HG03457 (cell line): ENCODE measurements around the gene CBLN3.
A peak's percentile ranks its signal among the peaks of the same experiment; 100 is the strongest.

Experiments used
- ATAC-seq: cut with Tn5 transposase; IDR thresholded peaks from one replicate; pipeline ENCODE4 v1.9.1; 2021; ENCODE audit warnings: moderate number of reproducible peaks; ENCODE audit not compliant: unreplicated experiment

CBLN3 gene

DNA sequence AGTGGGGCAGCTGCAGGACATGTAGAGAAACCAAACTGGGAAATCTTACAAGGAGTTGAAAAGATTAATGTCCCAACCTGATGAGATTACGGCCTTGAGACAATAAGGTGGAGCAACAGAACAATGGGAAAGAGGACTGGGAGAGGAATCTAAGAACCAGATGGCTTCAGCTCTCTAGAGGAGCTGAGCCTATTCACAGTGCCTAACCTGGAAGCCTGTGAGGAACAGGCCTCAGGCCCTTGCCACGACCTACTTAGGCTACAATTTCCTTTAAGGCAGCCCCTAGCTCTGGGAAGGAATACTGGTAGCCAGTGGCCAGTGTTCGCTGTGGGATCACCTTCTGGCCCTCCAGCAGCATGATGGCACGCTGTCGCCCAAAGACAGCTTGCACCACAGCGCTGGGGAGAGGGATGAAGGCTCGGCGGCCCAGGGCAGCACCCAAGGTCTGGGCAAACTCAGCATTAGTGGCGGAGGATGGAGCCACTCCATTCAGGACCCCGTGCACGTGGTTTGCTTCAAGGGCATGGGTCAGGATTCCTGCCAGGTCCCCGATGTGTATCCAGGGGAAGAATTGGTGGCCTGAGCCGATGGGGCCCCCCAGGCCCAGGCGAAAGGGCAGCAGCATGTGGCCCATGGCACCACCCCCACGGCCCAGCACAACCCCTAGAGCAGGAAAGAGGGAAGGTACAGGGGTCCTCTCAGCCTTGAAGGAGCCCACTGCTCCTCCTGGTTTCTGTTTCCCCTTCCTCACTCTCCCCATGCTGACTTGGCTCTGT is 10.6 kb upstream of the CBLN3 start:
- no peak for ATAC-seq

DNA sequence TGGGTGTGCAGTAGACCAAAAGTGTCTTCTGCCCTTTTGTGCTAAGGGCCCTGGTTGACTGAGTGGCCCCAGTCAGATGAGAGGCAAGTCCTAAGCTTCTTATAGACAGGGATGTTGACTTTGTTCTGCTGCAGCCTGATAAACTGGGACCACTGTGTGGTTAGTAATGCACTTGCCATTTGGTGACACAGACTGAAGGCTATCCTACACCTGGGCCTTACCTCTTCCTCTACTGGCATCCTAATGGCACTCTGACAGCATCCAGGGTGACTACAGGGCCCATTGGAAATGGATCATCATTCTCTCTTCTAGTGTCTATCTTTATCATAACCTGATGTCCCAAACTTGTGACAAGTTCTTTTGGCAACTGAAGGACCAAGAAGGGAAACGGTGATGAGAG is 9.8 kb upstream of the CBLN3 start:
- ATAC-seq = no peak

DNA sequence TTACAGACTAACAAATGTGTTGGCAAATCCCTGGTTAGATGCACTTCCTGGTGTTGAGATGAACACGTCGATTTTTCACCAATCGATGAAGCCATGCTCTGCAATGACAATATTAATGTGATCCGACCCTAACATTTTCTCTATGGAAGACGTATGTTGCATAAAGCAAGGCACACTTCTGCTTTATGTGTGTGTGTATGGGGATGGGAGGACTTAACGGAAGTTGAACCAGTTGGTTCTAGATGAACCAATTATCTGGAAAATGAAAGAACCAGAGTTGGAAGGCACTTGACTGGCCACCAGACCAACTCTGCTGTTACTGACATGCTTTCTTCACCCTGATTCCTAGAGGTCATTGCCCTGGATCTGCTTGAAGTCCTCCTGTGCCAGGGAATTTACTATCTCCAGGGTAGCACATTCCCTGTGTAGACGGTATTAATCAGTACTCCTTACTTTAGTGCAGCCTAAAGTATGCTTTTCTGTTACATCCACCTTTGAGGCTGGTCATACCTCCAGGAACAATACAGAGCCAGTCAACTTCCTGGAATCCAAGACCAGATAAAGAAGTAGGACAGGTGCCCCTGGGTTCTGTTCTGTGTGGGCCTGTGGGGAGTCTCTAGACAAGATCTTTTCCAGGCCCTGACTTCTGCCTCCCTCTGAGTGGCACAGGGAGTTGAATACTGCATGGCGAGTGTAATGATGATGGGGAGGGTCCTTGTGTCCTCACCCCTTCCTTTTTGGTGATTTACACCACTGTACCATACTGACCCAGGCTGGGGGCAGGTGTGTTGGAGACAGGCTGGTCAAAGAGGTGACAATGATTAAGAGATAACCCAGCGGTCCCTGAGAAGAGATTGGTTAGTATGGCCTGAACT is 9.0 kb upstream of the CBLN3 start:
- no peak for ATAC-seq

DNA sequence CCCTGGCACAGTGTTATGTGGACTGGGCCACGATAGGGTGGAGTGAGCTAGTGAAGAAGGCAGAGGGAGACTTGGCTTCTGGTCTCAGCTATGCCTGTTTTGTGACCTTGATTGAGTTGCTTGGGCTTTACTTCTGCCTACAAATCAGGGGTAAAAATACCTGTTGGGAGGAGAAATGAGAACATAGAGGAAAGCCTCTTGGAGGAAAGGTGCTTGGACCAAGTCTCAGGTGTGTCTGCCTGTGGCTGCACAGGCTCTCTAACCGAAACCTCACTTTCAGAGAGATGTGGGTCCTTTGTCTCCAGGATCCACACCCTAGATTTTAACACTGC is 8.2 kb upstream of the CBLN3 start:
- no peak for ATAC-seq

DNA sequence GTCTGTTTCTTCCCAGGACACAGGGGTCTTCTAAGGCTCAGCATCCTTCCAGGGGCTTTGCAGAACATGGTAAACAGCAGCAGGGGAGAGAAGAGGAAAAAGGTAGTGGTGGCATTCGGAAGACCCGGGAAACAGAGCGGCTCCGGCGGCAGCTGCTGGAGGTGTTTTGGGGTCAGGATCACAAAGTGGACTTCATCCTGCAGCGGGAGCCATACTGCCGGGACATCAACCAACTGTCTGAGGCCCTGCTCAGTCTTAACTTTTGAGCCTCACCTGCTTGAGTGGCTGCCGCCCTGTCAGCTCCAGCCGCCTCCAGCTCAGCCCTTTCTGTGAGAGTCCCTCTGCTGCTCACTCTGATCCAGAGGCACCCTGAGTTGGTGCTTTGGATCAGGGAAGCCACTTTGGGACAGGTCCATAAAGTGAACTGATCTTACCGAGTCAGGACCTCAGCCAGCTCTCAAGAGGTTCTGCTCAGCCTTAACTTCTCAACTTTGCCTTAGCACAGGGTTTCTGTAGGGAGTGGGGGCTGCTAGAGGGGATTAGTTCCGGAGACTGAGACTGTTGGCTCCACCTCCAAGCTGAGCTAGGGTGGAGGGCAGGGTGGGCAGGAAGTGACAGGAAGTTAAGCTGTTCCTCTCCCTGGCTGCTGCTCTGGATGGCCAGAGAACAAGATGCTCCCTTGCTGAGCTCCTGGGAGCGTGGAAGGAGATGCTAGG is 7.7 kb upstream of the CBLN3 start:
- no peak for ATAC-seq

DNA sequence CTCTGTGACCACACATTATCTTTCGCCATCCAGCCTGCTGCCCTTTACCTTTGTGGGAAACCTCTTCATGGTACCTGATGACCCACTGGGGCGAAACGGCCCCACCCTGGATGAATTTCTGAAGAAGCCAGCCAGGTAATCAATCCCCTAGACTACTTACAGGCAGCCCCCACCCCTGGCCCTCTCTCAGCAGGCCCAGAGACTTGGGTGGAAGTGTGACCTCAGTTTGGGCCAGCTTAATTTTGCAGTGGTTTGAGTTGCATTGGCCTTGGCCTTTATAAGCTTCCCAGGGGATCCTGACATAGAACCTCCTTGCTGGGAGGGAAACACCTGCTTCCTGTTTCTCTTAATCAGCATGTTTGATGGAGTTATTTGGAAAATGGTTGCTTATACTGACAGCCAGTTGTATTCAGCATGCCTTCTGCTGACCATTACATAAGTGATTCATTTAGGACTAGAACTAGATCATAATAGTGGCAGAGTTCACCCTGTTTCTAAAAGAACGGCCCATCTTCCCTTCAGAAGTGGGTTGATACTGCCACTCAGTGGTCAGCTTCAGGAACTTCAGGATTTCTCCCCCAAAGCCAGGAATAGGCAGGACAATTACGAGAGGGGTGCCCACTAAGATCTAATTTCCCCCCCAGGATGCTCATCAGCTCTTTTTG is 7.0 kb upstream of the CBLN3 start:
- no peak for ATAC-seq

DNA sequence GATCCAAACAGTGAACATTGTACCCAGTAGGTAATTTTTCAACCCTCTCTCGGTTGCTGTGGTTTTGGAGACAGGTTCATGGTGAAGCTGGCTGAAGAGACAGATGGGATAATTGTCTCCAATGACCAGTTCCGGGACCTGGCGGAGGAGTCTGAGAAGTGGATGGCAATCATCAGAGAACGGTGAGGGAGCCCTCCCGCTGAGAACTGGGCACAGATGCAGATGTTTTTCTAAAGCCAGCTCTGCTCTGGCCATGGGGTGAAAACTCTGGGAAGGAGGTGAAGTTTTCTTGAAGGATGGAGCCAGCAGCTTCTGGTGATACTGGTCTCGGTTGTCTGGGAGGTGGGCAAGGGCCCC is 6.5 kb upstream of the CBLN3 start:
- no peak for ATAC-seq

DNA sequence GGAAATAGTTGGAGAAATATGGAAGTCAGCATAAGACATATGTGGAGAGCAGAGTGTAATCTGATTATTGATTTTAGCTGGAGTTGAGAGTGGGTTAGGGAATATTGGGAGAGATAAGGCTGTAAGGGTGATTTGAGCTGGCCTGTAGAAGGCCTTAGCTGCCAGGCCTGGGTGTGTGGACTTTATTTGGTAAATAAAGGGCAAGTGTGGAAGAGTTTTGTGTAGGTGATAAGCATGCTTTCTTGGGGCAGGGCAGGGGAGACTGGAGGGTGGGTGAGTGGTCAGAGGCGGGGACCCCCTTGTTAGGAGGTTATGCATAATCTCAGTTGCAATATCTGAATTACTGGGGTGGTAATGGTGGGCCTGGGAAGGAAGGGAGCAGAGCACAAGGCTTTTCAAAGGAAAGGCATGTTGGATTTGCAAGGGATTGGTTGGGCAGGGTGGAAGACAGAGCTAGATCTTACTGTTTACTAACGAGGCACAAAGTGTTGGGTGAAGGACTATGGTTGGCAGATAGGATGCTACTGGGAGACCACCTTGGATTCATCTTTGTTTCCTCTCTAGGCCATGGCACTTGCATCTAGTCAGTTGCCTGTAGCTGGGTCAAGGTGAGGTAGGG is 5.8 kb upstream of the CBLN3 start:
- ATAC-seq = no peak

DNA sequence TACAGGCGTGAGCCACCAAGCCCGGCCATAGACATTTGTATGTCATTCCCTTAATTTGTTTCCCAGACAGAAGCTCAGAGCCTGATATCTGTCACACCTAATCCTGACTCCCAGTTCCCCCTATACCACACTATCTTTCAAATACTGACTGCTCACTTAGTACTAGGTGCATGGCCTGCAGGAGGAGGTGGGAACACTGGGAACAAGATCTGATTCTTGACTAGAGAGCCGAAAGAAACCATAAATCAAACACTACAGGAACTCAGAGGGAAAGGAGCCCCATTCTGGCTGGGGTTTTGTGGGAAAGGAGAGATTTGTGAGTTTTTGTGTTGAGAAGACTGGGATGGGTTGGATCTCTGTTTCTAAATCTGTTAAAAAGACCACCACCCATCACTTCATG is 5.2 kb upstream of the CBLN3 start:
- no peak for ATAC-seq

DNA sequence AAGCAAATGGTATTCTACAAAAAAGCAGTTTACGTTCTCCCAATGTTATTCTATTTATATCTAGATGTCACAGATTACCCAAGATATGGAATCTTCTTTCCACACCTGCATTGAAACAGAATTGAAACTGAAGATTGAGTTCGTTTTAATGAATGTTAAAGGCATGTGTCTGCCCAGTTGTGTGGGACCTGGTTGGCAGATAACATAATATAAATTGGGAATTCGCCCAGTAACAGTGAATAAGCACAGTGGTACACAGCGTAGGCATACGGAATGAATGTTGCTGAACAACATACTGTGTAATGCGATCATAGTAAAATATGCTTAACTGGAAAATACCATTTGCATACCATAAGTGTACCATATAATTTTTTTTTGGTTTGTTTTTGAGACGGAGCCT is 4.6 kb upstream of the CBLN3 start:
- ATAC-seq = no peak

DNA sequence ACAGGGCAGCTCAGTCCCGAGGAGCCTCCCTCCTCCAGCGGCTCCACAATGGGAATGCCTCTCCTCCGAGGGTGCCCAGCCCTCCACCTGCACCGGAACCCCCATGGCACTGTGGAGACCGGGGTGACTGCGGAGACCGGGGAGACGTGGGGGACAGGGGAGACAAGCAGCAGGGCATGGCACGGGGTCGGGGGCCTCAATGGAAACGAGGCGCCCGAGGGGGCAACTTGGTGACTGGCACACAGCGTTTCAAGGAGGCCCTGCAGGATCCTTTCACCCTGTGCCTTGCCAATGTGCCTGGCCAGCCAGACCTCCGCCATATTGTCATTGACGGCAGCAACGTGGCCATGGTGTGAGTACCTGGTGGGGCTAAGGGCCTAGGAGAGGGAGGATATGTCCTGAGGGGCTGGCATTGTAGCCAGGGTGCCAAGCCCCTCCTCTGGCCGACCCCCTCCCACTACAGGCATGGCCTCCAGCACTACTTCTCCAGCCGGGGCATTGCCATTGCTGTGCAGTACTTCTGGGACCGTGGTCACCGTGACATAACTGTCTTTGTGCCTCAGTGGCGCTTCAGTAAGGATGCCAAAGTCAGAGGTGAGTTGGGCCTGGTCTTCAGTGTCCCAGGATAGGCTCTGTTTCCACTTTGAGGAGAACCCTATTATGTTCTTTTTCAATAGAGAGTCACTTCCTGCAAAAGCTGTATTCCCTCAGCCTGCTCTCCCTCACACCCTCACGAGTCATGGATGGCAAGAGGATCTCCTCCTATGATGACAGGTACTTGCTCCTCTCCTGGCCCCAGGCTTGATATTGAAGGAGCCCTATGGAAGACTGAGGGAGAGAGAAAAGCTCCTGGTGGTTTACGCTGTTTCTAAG is 3.0 kb upstream of the CBLN3 start:
- ATAC-seq = no peak

DNA sequence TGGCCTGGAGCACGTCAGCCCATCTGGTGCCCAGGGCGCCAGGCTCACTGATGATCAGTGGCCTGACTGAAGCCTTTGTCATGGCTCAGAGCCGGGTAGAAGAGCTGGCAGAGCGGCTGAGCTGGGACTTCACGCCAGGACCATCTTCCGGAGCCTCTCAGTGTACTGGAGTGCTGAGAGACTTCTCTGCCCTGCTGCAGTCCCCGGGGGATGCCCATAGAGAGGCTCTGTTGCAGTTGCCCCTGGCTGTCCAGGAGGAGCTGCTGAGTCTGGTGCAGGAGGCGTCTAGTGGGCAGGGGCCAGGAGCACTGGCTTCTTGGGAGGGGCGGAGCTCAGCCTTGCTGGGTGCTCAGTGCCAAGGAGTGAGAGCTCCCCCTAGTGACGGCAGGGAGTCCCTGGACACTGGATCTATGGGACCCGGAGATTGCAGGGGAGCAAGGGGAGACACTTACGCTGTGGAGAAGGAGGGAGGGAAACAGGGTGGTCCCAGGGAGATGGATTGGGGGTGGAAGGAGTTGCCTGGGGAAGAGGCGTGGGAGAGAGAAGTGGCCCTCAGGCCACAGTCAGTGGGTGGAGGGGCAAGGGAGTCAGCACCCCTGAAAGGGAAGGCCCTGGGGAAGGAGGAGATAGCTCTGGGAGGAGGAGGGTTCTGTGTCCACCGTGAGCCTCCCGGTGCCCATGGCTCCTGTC is 2.2 kb upstream of the CBLN3 start:
- peak; percentile 46 for ATAC-seq

DNA sequence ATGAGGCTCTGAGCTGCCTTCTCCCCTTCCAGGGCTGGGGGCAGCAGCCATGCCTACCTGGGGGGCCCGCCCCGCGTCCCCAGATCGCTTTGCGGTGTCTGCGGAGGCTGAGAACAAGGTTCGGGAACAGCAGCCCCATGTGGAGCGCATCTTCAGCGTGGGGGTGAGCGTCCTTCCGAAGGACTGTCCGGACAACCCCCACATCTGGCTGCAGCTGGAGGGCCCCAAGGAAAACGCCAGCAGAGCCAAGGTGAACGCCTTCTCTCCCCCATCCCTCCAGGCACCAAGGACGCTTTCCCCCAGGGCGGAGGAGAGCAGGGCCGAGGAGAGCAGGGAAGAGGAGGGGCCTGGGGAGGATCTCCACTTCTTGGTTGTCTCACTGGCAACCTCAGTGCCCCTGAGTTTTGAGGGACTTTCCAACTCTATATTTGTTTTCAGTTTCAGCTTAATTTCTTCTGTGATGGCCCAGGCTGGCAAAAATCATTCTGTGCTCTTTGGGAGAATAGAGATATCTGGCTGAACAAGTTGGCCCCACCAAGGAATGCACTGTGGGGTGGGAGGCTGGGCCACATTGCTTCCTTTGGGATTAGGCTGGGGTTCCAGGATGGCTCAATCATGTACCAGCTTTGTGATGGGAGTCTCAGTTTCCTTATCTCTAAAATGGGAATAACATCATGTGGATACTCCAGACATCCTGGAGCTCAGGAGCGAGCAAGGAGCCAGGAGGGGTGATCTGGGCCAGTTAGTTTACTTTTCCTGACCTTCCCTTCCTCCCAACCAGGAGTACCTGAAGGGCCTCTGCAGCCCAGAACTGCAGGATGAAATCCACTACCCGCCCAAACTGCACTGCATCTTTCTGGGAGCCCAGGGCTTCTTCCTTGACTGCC is 1.5 kb upstream of the CBLN3 start:
- no peak for ATAC-seq

DNA sequence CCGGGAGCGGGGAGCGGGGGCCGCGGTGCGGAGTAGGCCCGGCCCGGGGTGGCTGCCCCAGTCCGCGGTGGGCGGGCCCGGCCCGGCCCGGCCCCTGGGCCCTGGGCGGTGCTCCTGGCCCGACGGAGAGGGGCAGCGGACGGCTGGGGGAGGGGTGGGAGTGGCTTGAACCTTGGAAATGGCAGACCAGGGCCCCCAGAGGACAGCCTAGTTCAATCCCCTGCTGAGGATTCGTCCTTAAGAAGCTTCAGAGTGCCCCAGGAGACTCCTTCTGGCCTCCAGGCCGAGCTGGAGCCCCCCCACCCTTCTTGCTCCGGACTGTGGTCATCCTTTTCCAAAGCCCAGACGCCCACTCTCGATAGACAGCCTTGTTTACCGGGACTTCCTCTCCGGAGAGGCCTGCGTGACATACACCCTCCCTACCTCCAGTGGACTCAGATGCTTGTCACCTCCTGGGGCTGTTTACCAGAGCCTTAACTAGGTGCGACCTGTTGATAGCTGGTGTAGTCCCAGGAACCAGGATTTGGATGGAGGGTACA is 744 bp upstream of the CBLN3 start:
- peak; percentile 43 for ATAC-seq

DNA sequence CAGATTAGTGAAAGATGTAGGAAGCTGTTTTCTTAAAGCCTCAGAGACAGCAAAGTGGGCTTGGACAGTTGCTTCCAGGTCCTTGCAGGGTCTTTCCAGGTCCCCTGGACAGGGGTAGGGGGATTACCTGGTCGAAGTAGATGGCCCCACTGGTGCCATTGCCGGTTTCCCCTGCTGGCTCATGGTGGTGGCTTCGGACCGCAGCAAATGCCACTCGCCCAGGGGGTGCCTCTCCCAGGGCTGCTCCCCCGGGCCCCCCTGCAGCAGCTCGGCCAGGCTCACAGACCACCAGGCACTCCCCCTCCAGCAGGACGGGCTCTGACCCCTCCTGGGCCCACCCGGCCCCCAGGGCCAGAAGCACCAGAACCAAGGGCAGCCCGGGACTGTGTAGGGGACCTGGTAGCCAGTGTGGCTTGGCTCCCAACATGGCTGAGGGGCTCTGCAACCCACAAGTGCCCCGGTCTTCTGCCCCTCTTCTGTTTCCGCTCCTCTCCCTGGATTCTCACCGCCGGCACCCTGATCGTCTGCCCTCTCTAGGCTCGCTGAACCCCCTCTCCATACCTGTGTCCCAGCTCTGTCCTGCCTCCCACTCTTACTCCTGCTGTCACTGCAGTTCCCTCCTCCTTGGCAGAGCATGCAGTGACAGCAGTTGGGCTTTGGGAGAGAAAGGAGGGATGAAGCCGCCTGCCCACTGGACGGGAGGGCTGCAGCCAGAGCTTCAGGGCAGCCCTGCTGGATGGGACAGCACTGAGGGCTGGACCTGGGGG is 657 bp downstream of the CBLN3 start:
- no peak for ATAC-seq

DNA sequence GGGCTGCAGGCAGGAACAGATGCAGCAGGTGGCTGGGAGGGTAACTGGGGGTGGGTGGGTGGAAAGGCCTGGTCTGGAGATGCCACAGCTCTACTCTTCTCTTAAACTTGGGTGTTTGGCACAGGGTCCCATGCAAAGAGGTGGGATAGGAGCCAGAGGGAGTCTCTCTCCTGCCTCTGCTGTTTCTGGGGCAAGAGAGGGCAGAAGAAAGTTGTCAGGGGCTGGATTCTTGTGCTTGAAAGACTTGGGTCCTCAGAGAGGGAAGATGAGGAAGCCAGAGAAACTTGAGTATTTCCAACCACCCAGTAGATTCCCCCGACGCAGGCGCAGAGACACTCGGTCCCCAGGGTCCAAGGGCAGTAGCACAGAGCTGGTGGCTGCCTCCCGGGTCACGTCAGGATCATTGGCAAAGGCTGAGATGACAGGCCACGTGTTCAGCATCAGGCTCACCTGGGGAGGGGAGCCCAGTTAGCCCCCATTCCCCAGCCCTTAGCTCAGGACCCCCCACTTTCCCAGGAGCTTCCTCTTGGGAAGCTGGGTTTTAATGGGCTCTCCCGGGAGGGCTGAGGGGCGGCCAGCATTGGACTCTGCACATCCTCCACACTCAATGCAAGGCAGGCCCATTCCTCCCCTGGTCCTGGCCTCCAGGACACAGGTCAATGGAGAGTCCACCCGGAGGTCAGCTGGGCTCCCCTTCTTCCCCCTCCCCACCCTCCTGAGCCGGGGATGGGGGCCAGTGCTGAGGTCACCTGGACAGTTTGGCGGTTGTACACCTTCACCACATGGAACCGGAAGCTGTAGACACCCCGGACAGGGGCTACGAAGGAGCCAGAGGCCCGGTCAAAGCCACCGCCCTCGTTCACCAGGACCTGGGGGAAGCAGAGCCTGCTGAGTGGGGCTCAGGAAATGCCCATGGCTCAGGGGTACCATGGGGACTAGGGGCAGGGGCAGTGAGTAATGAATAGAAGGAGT is 1.6 kb downstream of the CBLN3 start:
- ATAC-seq = no peak
